ENCODE measurements around the gene SLC39A9. TPM values are rescaled to one million over a fixed set of nuclear protein-coding genes. Genes with fewer than 3 reads are reported as not detected.

Gene SLC39A9
- total and polyA plus RNA-seq, 2 of the 13 experiments (the other 11 are each of a cell fraction or from before 2014, with no cell fraction given), result 46.6 to 69.5 TPM

DNA sequence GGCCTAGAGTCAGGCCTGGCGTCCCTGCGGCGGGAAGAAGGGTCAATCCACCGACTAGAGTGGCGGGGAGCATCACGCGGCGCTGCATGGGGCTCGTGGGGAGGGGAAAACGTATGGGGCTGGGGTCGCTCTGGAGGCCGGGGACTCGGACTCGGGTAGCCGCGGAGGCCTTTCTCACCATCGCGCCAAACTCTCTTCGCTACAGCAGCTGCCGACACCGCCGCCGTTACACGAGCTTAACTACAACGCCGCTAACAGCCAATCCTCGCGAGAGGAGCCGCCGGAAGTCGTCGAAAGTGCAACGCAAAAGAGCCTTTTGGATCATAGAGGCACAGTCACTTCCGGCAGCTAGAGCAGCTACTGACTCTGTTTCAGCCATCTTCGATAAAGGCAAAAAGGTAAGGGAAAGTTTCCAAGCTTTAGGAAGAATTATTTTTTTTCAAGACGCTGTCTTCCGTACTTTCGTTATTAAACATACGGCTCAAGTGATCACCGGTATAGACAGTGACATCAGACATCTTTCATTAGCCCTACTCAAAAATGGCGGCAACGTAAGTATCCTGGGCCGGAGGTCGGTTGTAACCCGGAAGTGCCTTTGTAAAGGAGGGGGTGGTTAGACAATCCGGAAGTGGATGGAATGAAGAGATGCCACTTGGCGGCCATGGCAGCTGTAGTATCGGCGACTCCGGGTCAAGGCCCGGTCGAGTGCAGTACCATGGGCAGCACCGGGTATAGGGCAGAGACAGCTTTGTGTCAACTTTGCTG lies at the start of gene SLC39A9, which contains the start of gene ERH (continued):
- TF ChIP-seq, protein P1, sequence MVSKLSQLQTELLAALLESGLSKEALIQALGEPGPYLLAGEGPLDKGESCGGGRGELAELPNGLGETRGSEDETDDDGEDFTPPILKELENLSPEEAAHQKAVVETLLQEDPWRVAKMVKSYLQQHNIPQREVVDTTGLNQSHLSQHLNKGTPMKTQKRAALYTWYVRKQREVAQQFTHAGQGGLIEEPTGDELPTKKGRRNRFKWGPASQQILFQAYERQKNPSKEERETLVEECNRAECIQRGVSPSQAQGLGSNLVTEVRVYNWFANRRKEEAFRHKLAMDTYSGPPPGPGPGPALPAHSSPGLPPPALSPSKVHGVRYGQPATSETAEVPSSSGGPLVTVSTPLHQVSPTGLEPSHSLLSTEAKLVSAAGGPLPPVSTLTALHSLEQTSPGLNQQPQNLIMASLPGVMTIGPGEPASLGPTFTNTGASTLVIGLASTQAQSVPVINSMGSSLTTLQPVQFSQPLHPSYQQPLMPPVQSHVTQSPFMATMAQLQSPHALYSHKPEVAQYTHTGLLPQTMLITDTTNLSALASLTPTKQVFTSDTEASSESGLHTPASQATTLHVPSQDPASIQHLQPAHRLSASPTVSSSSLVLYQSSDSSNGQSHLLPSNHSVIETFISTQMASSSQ (IDR thresholded peaks at IDR 0.05; ENCODE audit: low read depth), result no peak
- TF ChIP-seq, protein P1 (CRISPR knock-in tag; IDR thresholded peaks at IDR 0.05; ENCODE audit: borderline replicate concordance), result no peak; the same call in 1 of the 2 replicates
- peak; percentile 24; the same call in 1 of the 2 replicates for TF ChIP-seq THAP7 (CRISPR knock-in tag; IDR thresholded peaks at IDR 0.05)
- TF ChIP-seq ZNF687 (CRISPR knock-in tag; IDR thresholded peaks at IDR 0.05), result peak; percentile 86
- TF ChIP-seq IRF9 (CRISPR knock-in tag; IDR thresholded peaks at IDR 0.05; ENCODE audit: borderline replicate concordance), result 0 out of 2 replicates have a peak, but pooled peaks have one; percentile 42
- peak; percentile 5 for TF ChIP-seq XRCC5 (optimal IDR thresholded peaks at IDR 0.05; ENCODE audit: low read length)
- TF ChIP-seq, protein P2, sequence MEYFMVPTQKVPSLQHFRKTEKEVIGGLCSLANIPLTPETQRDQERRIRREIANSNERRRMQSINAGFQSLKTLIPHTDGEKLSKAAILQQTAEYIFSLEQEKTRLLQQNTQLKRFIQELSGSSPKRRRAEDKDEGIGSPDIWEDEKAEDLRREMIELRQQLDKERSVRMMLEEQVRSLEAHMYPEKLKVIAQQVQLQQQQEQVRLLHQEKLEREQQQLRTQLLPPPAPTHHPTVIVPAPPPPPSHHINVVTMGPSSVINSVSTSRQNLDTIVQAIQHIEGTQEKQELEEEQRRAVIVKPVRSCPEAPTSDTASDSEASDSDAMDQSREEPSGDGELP (IDR thresholded peaks at IDR 0.05; ENCODE audit: borderline replicate concordance, low read depth), result 0 out of 2 replicates have a peak, but pooled peaks have one; percentile 43
- TF ChIP-seq PPARG (CRISPR knock-in tag; conservative IDR thresholded peaks at IDR 0.05), result no peak
- TF ChIP-seq AGO2 (optimal IDR thresholded peaks at IDR 0.05; ENCODE audit: low read depth, low read length), result peak; percentile 2
- TF ChIP-seq ZNF501 (CRISPR knock-in tag; IDR thresholded peaks at IDR 0.05), result peak; percentile 65; the same call in 1 of the 2 replicates
- TF ChIP-seq, protein P3, sequence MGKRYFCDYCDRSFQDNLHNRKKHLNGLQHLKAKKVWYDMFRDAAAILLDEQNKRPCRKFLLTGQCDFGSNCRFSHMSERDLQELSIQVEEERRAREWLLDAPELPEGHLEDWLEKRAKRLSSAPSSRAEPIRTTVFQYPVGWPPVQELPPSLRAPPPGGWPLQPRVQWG (CRISPR knock-in tag; IDR thresholded peaks at IDR 0.05; ENCODE audit: borderline replicate concordance, low read depth), result no peak
- TF ChIP-seq KDM5B (CRISPR knock-in tag; IDR thresholded peaks at IDR 0.05; ENCODE audit: borderline replicate concordance), result peak; percentile 22; the same call in 1 of the 2 replicates
- no peak for TF ChIP-seq ZNF7 (CRISPR knock-in tag; IDR thresholded peaks at IDR 0.05)
- TF ChIP-seq LCORL (IDR thresholded peaks at IDR 0.05), result peak; percentile 6; the same call in 1 of the 2 replicates
- TF ChIP-seq LCORL (CRISPR knock-in tag; IDR thresholded peaks at IDR 0.05), result no peak

Measured in HepG2 (cell line).